OCI-LY3 (cell line): ENCODE data around the gene SP8.

Source experiments
- H2AFZ ChIP-seq: fragments of 200-600, 300-600 bp; shearing (Covaris generic); 2 replicates; pipeline ENCODE4 v1.6.0; 2014; ENCODE audit warnings: antibody characterized with exemption, low read depth, low read length
- H3K27ac ChIP-seq: fragments of 200-600, 300-600 bp; sonication (generic); 2 replicates; pipeline ENCODE4 v1.5.1; 2014; ENCODE audit warnings: mild to moderate bottlenecking, low read length, moderate library complexity, mixed read lengths
- H3K27me3 ChIP-seq: fragments of 200-600, 300-600 bp; sonication (generic); 2 replicates; pipeline ENCODE4 v1.6.1; 2014; ENCODE audit warnings: low read depth, low read length, mixed read lengths
- H3K36me3 ChIP-seq: fragments of 200-600, 300-600 bp; sonication (generic); replicated peaks from 2 replicates; pipeline ENCODE3; 2014; ENCODE audit warnings: low read depth, low read length, mixed read lengths
- H3K4me1 ChIP-seq: fragments of 300-600, 200-600 bp; sonication (generic); 2 replicates; pipeline ENCODE4 v1.6.1; 2014; ENCODE audit warnings: low read length, mixed read lengths
- H3K4me2 ChIP-seq: fragments of 200-600, 300-600 bp; sonication (generic); 2 replicates; pipeline ENCODE4 v1.6.1; 2014; ENCODE audit warnings: low read length, mixed read lengths
- H3K4me3 ChIP-seq: fragments of 300-600, 200-600 bp; sonication (generic); 2 replicates; pipeline ENCODE4 v1.5.1; 2014; ENCODE audit warnings: antibody characterized with exemption, mild to moderate bottlenecking, low read length, moderate library complexity
- H3K79me2 ChIP-seq: fragments of 300-600, 200-600 bp; shearing (Covaris generic); 2 replicates; pipeline ENCODE4 v1.6.1; 2014; ENCODE audit warnings: mild to moderate bottlenecking, low read length, mixed read lengths
- H3K9ac ChIP-seq: fragments of 300-600, 200-600 bp; shearing (Covaris generic); 2 replicates; pipeline ENCODE4 v1.6.0; 2014; ENCODE audit warnings: mild to moderate bottlenecking, low read length, moderate library complexity
- H3K9me3 ChIP-seq: fragments of 200-600, 300-600 bp; shearing (Covaris generic); 2 replicates; pipeline ENCODE4 v1.6.1; 2014; ENCODE audit warnings: low read length, mixed read lengths; ENCODE audit not compliant: insufficient read depth
- H4K20me1 ChIP-seq: fragments of 200-600, 300-600 bp; sonication (generic); 2 replicates; pipeline ENCODE4 v1.6.1; 2016; ENCODE audit warnings: low read length, mixed read lengths; ENCODE audit not compliant: insufficient read depth
- EZH2phosphoT487 ChIP-seq: fragments of 200-600 bp; shearing (Covaris generic); IDR thresholded peaks from 2 replicates; pipeline ENCODE4 v1.6.1; 2018; ENCODE audit warnings: antibody characterized with exemption, mixed run types, low read depth
- TF ChIP-seq, protein P1 (sequence below): fragments of 200-600, 300-600 bp; sonication (generic); IDR thresholded peaks from 2 replicates; pipeline ENCODE4 v1.5.1; 2014; ENCODE audit warnings: antibody characterized with exemption, low read length, low read depth

Gene SP8

DNA sequence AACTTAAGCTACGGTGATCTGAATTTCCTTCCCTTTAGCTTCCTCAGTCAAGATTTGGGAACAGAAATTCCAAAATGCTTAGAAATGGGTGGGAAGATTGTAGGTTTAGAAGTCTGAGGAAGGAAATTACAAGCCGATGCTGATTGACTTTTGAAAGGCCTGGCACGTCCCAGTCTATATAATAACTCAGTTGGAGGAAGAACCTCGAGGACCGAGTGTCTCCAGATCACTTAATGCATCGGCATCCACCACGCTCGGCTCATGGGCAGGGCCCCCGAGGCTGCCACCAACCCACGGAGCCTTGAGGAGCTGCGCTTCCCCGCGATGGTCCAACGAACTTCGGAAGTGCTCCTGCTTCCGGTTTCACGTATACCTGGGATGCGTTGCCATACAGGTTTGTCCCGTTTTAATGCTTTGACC, 10.4 kb upstream of the SP8 start:
- no peak for TF ChIP-seq EZH2phosphoT487
- TF ChIP-seq, protein P1, sequence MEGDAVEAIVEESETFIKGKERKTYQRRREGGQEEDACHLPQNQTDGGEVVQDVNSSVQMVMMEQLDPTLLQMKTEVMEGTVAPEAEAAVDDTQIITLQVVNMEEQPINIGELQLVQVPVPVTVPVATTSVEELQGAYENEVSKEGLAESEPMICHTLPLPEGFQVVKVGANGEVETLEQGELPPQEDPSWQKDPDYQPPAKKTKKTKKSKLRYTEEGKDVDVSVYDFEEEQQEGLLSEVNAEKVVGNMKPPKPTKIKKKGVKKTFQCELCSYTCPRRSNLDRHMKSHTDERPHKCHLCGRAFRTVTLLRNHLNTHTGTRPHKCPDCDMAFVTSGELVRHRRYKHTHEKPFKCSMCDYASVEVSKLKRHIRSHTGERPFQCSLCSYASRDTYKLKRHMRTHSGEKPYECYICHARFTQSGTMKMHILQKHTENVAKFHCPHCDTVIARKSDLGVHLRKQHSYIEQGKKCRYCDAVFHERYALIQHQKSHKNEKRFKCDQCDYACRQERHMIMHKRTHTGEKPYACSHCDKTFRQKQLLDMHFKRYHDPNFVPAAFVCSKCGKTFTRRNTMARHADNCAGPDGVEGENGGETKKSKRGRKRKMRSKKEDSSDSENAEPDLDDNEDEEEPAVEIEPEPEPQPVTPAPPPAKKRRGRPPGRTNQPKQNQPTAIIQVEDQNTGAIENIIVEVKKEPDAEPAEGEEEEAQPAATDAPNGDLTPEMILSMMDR = no peak
- no peaks in the 10 kb centered on the region for H3K79me2 ChIP-seq
- H3K27ac ChIP-seq = peak overlapping the region; percentile 71
- no peaks in the 10 kb centered on the region for H3K9me3 ChIP-seq
- H4K20me1 ChIP-seq = no peaks in the 10 kb centered on the region
- H3K4me2 ChIP-seq = peak overlapping the region; percentile 81
- H3K9ac ChIP-seq = peak overlapping the region; percentile 91
- peak overlapping the region; percentile 97 for H3K4me3 ChIP-seq
- H3K4me1 ChIP-seq = peaks cover 15% of the 10 kb centered on the region
- H3K27me3 ChIP-seq = no peaks in the 10 kb centered on the region
- H3K36me3 ChIP-seq = no peaks in the 10 kb centered on the region
- peak overlapping the region; percentile 78; the same call in 1 of the 2 replicates for H2AFZ ChIP-seq

DNA sequence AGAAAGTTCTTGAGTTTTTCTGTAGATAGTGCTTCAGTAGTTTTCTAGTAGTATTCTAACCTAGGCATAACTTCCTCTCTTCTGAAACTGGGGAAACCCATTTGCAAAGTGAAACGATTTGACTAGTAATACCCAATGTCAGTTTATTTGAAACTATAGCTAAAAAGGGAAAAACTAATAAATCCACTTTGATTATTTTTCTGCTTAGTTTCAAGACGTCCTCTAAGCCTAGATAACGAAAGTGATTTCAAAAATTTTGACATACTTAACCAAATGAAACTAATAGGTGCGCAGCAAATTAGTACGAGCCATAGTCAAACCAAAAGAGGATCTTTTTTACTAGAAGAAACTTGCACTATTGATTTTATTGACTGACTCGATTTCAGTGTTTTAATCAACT, 9.8 kb upstream of the SP8 start:
- Histone ChIP-seq H2AFZ (no peak overlapping the region), H3K4me1 (peaks cover 20% of the 10 kb centered on the region), H3K79me2 (no peaks in the 10 kb centered on the region), H3K27ac (peak overlapping the region; percentile 71), H3K36me3 (no peaks in the 10 kb centered on the region), H3K9me3 (no peaks in the 10 kb centered on the region), H3K27me3 (no peaks in the 10 kb centered on the region), H3K4me3 (peak overlapping the region; percentile 97), H3K9ac (peak overlapping the region; percentile 91), H3K4me2 (peak overlapping the region; percentile 81), H4K20me1 (no peaks in the 10 kb centered on the region)
- TF ChIP-seq, protein P1 = no peak
- no peak for TF ChIP-seq EZH2phosphoT487

GRCh38 chr7:20795881-20796280, 9.2 kb upstream of the SP8 start:
- Histone ChIP-seq H3K9me3 (no peaks in the 10 kb centered on the region), H3K27ac (peak overlapping the region; percentile 71), H3K4me1 (peaks cover 20% of the 10 kb centered on the region), H3K27me3 (no peaks in the 10 kb centered on the region), H3K36me3 (no peaks in the 10 kb centered on the region), H2AFZ (no peak overlapping the region), H3K9ac (peak overlapping the region; percentile 14; the same call in 1 of the 2 replicates), H3K4me3 (peak overlapping the region; percentile 97), H4K20me1 (no peaks in the 10 kb centered on the region), H3K79me2 (no peaks in the 10 kb centered on the region), H3K4me2 (peak overlapping the region; percentile 81)
- TF ChIP-seq EZH2phosphoT487 = no peak
- TF ChIP-seq, protein P1 = no peak

DNA sequence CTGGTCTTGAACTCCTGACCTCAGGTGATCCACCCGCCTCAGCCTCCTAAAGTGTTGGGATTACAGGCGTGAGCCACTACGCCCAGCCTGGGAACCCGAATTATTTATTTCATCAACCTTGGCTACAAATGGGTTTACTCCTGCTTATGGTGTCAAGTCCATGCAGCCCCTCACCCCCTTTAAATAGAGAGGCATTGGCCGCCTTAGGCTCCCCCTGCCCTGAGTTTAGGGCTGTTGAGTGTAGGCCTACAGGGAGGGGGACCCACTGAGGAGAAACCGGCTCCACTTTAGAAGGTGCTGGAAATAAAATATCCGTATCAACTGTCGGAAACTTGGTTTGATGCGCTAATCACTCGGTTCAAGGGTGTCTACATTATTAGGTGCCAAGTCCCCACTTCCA, 8.7 kb upstream of the SP8 start:
- Histone ChIP-seq H3K27ac (no peak overlapping the region), H3K4me3 (no peak overlapping the region), H3K27me3 (no peaks in the 10 kb centered on the region), H3K36me3 (no peaks in the 10 kb centered on the region), H3K4me2 (no peak overlapping the region), H2AFZ (no peak overlapping the region), H3K79me2 (no peaks in the 10 kb centered on the region), H3K9me3 (no peaks in the 10 kb centered on the region), H3K4me1 (peaks cover 20% of the 10 kb centered on the region), H4K20me1 (no peaks in the 10 kb centered on the region), H3K9ac (no peak overlapping the region)
- no peak for TF ChIP-seq EZH2phosphoT487
- TF ChIP-seq, protein P1 = no peak
